GM18873 (cell line): ENCODE measurements around the gene COL6A2.

Experiments
- ATAC-seq: cut with Tn5 transposase; IDR thresholded peaks from one replicate; pipeline ENCODE4 v1.9.1; 2021; ENCODE audit warnings: mild to moderate bottlenecking, moderate library complexity, moderate number of reproducible peaks; ENCODE audit not compliant: unreplicated experiment, low FRiP score

Gene COL6A2

DNA sequence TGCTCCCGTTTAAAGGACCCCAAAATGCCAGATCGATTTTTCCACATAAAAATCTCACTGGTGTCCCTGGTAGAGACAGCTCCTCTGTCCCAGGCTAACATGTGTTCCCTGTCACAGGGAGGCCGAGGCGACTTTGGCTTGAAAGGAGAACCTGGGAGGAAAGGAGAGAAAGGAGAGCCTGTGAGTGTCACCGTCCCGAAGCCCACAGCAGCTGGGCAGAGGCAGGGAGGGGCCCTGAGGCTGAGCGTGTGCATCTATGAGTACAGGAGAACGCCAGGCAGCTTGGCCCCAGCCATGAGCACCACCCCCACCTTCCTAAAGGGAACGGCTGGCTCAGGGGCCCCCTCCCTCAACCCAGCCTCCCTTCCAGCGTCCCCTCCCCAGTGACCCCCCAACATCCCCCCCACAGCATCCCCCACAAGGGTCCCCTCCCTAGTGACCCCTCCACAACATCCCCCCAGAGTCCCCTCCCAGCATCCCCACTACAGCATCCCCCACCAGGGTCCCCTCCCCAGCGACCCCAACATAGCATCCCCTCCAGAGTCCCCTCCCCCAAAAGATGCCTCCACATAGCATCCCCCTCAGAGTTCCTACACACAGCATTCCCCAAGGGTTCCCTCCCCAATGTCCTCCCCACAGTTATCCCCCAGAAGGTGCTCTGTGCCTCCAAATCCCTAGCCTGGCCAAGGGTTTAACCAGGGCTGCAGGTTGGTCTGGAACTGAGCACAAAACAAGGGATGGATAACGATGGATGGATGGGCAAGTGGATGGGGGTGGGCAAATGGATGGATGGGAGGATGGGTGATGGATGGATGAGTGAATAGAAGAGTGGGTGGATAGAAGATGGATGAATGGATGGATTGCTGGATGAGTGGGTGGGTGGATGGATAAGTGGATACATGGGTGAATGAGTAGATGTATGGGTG is 25.1 kb downstream of the COL6A2 start:
- ATAC-seq, result no peak

DNA sequence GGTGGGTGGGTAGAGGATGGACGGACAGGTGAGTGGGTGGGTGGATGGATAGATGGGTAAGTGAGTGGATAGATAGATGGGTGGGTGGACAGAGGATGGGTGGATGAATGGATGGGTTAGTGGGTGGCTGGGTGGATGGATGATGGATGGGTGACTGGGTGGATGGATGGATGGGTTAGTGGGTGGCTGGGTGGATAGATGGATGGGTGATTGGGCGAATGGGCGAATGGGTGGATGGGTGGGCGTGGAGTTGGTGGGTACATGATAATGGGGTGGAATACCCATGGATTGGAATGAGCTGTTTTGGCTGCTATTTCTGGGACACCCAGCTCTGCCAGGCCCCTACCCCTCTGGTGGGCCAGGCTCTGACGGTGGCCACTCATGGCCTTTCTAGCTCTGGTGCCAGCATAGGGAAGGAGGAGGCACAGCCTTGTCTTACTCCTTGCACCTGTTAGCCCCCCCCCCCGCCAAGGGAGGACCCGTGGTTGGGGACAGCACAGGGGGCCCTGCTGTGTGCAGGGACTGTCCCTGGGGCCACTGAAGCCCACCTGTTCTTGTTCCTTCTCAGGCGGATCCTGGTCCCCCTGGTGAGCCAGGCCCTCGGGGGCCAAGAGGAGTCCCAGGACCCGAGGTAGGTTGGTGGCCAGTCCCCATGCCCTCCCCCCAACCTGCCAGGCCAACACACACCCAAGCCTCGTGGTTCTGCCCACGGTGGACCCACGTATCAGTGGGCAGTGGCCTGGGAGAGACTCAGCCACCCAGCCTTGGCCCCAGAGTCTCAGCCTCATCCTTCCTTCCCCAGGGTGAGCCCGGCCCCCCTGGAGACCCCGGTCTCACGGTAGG is 26.4 kb downstream of the COL6A2 start:
- ATAC-seq, result no peak

DNA sequence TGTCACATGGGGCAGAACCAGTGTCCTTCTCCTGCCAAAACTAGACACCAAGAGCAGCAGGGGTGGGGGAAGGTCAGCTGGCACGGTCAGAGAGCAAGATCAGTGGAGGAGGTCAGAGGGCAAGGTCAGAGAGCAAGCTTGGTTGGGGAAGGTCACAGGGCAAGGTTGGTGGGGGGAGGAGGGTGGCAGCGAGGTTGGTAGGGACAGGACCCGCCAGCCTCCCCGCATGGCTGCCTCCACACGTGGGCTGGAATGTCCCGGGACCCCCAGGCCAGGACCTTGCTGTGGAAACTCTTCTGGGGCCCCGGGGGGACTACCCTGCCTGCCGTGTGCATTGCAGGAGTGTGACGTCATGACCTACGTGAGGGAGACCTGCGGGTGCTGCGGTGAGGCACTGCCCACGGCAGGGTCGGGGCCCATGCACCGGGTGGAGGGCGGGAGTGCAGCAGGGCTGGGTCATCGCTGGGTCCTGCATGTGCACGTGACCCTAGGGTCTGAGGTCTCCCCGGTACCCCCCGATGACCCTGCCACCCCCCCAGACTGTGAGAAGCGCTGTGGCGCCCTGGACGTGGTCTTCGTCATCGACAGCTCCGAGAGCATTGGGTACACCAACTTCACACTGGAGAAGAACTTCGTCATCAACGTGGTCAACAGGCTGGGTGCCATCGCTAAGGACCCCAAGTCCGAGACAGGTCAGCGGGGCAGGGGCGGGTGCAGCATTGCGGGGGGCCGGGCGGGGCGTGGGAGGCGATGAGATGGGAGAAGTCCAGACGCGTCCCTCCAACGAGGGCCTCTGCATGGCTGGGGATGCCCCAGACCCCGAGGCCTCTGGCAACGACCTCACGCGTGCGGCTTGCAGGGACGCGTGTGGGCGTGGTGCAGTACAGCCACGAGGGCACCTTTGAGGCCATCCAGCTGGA is 27.3 kb downstream of the COL6A2 start:
- no peak for ATAC-seq

DNA sequence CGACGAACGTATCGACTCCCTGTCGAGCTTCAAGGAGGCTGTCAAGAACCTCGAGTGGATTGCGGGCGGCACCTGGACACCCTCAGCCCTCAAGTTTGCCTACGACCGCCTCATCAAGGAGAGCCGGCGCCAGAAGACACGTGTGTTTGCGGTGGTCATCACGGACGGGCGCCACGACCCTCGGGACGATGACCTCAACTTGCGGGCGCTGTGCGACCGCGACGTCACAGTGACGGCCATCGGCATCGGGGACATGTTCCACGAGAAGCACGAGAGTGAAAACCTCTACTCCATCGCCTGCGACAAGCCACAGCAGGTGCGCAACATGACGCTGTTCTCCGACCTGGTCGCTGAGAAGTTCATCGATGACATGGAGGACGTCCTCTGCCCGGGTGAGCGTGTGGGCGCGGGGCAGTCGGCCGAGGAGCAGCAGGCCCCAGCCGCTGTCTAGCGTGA is 28.0 kb downstream of the COL6A2 start:
- no peak for ATAC-seq

- no peak for ATAC-seq
Observed at GRCh38 chr21:46126309-46127238, 28.7 kb downstream of the COL6A2 start.

GRCh38 chr21:46127239-46128105 is 29.6 kb downstream of the COL6A2 start:
- no peak for ATAC-seq

- no peak for ATAC-seq
Observed at GRCh38 chr21:46128106-46128932, 30.4 kb downstream of the COL6A2 start.

DNA sequence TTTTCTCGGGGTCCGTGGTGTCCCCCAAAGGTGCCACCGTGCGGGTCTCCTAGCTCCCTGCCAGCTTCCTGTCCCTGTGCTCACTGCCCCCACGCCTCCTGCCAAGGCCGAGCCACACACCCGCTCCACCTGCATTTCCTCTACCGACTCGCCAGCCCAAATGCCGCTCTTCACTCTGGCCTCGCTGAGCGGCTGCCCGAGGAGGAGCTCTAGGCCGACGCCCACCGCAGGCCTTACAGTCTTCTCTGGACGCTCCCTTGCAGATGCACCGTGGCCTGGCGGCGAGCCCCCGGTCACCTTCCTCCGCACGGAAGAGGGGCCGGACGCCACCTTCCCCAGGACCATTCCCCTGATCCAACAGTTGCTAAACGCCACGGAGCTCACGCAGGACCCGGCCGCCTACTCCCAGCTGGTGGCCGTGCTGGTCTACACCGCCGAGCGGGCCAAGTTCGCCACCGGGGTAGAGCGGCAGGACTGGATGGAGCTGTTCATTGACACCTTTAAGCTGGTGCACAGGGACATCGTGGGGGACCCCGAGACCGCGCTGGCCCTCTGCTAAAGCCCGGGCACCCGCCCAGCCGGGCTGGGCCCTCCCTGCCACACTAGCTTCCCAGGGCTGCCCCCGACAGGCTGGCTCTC is 31.1 kb downstream of the COL6A2 start:
- no peak for ATAC-seq

DNA sequence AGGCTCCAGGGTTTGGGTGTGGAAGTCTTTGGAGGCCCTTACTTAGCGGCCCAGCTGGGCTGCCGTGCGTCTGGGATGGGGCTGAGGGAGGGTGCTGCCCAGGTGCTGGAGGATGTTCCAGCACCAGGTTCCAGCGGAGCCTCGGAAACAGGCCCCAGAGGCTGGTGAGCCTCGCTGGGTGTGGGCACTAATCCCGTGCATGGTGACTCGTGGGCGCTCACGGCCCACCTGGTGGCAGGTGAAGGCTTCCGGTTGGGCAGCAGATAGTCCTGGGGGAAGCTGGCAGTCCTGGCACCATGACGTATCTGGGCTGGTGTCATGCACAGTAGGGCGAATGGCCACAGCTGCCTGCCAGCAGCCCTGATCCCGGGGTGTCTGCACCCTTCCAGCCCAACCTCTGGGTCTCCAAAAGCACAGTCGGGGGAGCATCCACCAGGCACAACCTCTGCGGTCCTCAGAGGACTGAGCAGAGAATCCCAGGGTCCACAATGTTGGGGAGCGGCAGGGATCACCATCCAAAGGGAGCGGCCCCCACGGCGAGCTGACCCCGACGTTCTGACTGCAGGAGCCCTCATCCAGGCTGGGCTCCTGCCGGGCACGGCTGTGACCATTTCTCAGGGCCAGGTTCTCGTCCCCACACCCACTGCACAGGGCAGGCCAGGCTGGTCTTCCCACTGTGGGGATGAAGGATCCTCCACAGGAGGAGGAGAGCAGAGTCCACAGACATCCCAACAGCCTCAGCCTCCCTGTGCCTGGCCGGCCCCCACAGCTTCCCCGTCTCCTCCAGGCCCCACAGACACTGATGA is 32.1 kb downstream of the COL6A2 start:
- no peak for ATAC-seq

GRCh38 chr21:46130831-46131587 is 33.1 kb downstream of the COL6A2 start:
- no peak for ATAC-seq

- no peak for ATAC-seq
Observed at GRCh38 chr21:46131588-46131837, 33.6 kb downstream of the COL6A2 start.

DNA sequence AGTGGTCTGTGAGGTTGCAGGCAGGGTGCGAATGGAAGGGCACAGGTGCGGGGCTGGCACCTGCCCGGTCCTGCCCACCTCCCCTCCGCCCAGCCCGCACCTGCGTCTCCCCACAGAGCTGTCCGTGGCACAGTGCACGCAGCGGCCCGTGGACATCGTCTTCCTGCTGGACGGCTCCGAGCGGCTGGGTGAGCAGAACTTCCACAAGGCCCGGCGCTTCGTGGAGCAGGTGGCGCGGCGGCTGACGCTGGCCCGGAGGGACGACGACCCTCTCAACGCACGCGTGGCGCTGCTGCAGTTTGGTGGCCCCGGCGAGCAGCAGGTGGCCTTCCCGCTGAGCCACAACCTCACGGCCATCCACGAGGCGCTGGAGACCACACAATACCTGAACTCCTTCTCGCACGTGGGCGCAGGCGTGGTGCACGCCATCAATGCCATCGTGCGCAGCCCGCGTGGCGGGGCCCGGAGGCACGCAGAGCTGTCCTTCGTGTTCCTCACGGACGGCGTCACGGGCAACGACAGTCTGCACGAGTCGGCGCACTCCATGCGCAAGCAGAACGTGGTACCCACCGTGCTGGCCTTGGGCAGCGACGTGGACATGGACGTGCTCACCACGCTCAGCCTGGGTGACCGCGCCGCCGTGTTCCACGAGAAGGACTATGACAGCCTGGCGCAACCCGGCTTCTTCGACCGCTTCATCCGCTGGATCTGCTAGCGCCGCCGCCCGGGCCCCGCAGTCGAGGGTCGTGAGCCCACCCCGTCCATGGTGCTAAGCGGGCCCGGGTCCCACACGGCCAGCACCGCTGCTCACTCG is 34.1 kb downstream of the COL6A2 start:
- ATAC-seq, result no peak

DNA sequence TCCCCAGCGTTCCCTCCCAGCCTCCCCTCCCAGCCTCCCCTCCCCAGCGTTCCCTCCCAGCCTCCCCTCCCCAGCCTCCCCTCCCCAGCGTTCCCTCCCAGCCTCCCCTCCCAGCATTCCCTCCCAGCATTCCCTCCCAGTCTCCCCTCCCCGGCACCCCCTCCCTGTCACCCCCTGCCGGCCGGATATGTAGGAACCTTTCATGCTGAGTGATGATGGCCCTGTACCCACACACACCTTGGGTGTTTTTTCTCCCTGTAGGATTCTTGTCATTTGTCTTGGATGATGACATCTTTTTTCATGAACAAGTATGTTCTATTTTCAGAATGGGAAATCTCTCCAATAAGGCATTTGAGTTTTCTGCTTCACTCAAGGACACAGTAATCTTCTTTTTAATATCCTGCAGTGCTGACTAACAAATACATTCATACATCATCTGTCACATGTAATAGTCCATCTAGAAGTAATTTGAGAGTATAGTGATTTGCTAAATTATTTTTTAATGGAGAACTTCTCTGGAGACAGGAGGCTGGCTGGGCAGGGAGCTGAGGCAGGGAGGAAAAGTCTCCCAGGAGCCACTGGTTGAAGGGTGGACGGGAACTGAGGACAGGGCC is 38.0 kb downstream of the COL6A2 start:
- no peak for ATAC-seq

DNA sequence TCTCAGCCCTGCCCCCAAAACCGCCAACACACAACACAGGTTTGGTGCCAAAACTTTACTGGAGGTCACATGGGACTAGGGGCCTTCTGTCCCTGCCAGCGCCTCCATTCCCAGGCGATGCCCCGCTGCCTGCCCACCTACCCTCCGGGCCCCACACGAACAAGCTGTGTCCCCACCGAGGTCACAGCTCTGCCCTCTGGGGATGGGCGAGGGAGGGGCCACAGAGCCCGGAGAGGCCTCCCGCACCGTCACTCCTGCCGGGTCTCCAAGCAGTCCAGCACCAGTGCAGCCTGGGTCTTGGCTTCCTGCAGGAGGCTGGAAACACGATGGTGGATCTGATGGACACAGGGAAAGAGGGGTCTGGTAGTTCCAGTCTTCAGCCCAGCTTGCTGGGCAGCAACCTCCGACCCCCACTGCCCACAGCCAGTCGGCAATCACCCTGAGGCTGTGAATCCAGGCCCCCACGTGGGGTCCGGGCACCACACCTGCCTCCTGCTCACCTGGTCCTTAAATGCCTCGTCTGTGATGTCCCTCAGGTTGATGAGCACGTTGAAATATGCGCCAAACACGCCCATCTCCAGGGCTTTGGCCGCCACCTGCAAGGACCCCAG is 38.9 kb downstream of the COL6A2 start:
- no peak for ATAC-seq
